SH-SY5Y (cell line): ENCODE data around the gene MAFB.

Source experiments
- GATA2 ChIP-seq: IDR thresholded peaks from 2 replicates; pipeline ENCODE4 v1.6.1; 2011; ENCODE audit warnings: mild to moderate bottlenecking, low read depth, low read length
- GATA3 ChIP-seq: IDR thresholded peaks from 2 replicates; pipeline ENCODE4 v1.6.1; 2011; ENCODE audit warnings: low read depth, mild to moderate bottlenecking, low read length, moderate library complexity

DNA sequence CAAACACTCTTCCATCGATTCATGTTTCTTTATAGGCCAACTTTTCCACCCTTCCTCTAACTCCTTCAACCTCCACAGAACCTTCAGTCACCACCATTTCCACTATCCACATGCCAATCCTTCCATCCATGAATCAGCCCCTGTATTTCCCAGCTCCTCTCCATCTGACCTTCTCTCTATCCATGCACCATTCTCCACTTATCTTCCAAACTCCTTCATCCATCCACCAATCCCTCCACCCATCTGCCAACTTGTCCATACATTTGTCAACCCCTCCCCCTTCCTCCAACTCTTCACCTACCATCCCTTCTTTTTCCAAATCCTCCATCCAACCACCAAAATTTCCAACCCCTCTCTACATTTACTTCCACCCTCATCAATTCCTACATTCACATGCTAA lies 49.9 kb downstream of the MAFB start:
- TF ChIP-seq GATA2, result no peak
- no peak for TF ChIP-seq GATA3
